Measurements from ENCODE around the gene ZMYND10. TPM values are rescaled to one million over a fixed set of nuclear protein-coding genes. Genes with fewer than 3 reads are reported as not detected.

Gene ZMYND10
- total RNA-seq, 1 experiment from 2014 or later: 0.67 TPM

GRCh38 chr3:50378757-50379156 is 33.2 kb upstream of the ZMYND10 start:
- ChIA-PET POLR2A (ENCODE audit: low non-redundant PET) (no interaction called here), CTCF (no interaction called here)
- H3K27me3 ChIP-seq (replicated peaks; ENCODE audit: insufficient read depth, low read depth, low read length, poor library complexity): no peaks in the 10 kb centered on the region
- no peak for DNase-seq (ENCODE audit: low spot score)
- H3K27ac ChIP-seq (ENCODE audit: low read depth, low read length, poor library complexity, severe bottlenecking): no peak overlapping the region
- no peaks in the 10 kb centered on the region for H3K9me3 ChIP-seq (ENCODE audit: low read depth, low read length, poor library complexity, severe bottlenecking)
- no peaks in the 10 kb centered on the region for H3K4me1 ChIP-seq (ENCODE audit: insufficient read depth, low read length, poor library complexity, severe bottlenecking)
- no TSS peak for BruUV-seq (replicated peaks)
- H3K36me3 ChIP-seq (ENCODE audit: insufficient read depth, low read length, poor library complexity, severe bottlenecking): no peaks in the 10 kb centered on the region
- intact Hi-C loops (cut with micrococcal nuclease; ENCODE audit: unreplicated experiment): no loop called here
- no peak overlapping the region for H3K4me3 ChIP-seq (ENCODE audit: low read depth, low read length, poor library complexity, severe bottlenecking)
- TF ChIP-seq CTCF (conservative IDR thresholded peaks at IDR 0.05; ENCODE audit: low read depth, low read length): no peak
- no peak for TF ChIP-seq EZH2 (IDR thresholded peaks at IDR 0.05; ENCODE audit: borderline replicate concordance, low read depth, low read length, poor library complexity, severe bottlenecking)

GRCh38 chr3:50378024-50378423 is 32.5 kb upstream of the ZMYND10 start:
- H3K27me3 ChIP-seq (replicated peaks; ENCODE audit: insufficient read depth, low read depth, low read length, poor library complexity): no peaks in the 10 kb centered on the region
- H3K4me1 ChIP-seq (ENCODE audit: insufficient read depth, low read length, poor library complexity, severe bottlenecking): no peaks in the 10 kb centered on the region
- no peaks in the 10 kb centered on the region for H3K36me3 ChIP-seq (ENCODE audit: insufficient read depth, low read length, poor library complexity, severe bottlenecking)
- intact Hi-C loops (cut with micrococcal nuclease; ENCODE audit: unreplicated experiment): no loop called here
- POLR2A ChIA-PET (ENCODE audit: low non-redundant PET): no interaction called here
- no peak overlapping the region for H3K4me3 ChIP-seq (ENCODE audit: low read depth, low read length, poor library complexity, severe bottlenecking)
- no TSS peak for BruUV-seq (replicated peaks)
- CTCF ChIA-PET: no interaction called here
- DNase-seq (ENCODE audit: low spot score): no peak
- no peak overlapping the region for H3K27ac ChIP-seq (ENCODE audit: low read depth, low read length, poor library complexity, severe bottlenecking)
- H3K9me3 ChIP-seq (ENCODE audit: low read depth, low read length, poor library complexity, severe bottlenecking): no peaks in the 10 kb centered on the region
- TF ChIP-seq EZH2 (IDR thresholded peaks at IDR 0.05; ENCODE audit: borderline replicate concordance, low read depth, low read length, poor library complexity, severe bottlenecking) (no peak), CTCF (conservative IDR thresholded peaks at IDR 0.05; ENCODE audit: low read depth, low read length) (no peak)

- TF ChIP-seq EZH2 (IDR thresholded peaks at IDR 0.05; ENCODE audit: borderline replicate concordance, low read depth, low read length, poor library complexity, severe bottlenecking) (no peak), CTCF (conservative IDR thresholded peaks at IDR 0.05; ENCODE audit: low read depth, low read length) (0 out of 2 replicates have a peak, but pooled peaks have one; percentile 34)
- no peak for DNase-seq (ENCODE audit: low spot score)
- ChIA-PET POLR2A (ENCODE audit: low non-redundant PET) (no interaction called here), CTCF (no interaction called here)
- intact Hi-C loops (cut with micrococcal nuclease; ENCODE audit: unreplicated experiment): no loop called here
- no peaks in the 10 kb centered on the region for H3K27me3 ChIP-seq (replicated peaks; ENCODE audit: insufficient read depth, low read depth, low read length, poor library complexity)
- no peaks in the 10 kb centered on the region for H3K4me1 ChIP-seq (ENCODE audit: insufficient read depth, low read length, poor library complexity, severe bottlenecking)
- no peaks in the 10 kb centered on the region for H3K9me3 ChIP-seq (ENCODE audit: low read depth, low read length, poor library complexity, severe bottlenecking)
- no peak overlapping the region for H3K4me3 ChIP-seq (ENCODE audit: low read depth, low read length, poor library complexity, severe bottlenecking)
- H3K36me3 ChIP-seq (ENCODE audit: insufficient read depth, low read length, poor library complexity, severe bottlenecking): no peaks in the 10 kb centered on the region
- H3K27ac ChIP-seq (ENCODE audit: low read depth, low read length, poor library complexity, severe bottlenecking): no peak overlapping the region
- BruUV-seq (replicated peaks): no TSS peak
These were observed 29.9 kb upstream of the ZMYND10 start for GRCh38 chr3:50375258-50375931.

All from A673 (cell line).